Stomach (tissue), 9 donors: ENCODE results near the gene LSAMP. TPM values are rescaled to one million over a fixed set of nuclear protein-coding genes. Genes with fewer than 3 reads are reported as not detected.

Source experiments
- DNase-seq, 2 donors: peaks; one replicate each; pipeline versions ENCODE4 v3.0.0 to v3.0.0-alpha.2; 2013 to 2019
- H3K27ac ChIP-seq, 5 donors: fragments of 200-600 bp in 4 of 5; sonication (generic) in 4 of 5; one replicate each; pipeline ENCODE4 v1.5.1; 2013 to 2019; ENCODE audit warnings: mild to moderate bottlenecking in 1 of 5, moderate library complexity in 1 of 5
- H3K27me3 ChIP-seq, 3 donors: fragments of 200-600 bp; sonication (generic); one replicate each; pipeline ENCODE4 v1.5.1; 2017 to 2019; ENCODE audit warnings: mixed run types in 1 of 3
- H3K36me3 ChIP-seq, 4 donors: fragments of 200-600 bp; sonication (generic); 1 replicate in 3 of 4; 2 replicates in 1 of 4; pipeline ENCODE4 v1.5.1; 2016 to 2019
- H3K4me1 ChIP-seq, 4 donors: fragments of 200-600 bp; sonication (generic); one replicate each; pipeline ENCODE4 v1.5.1; 2016 to 2019
- H3K4me3 ChIP-seq, 4 donors: fragments of 200-600 bp; sonication (generic) in 3 of 4; one replicate each; pipeline ENCODE4 v1.5.1; 2016 to 2019; ENCODE audit warnings: mild to moderate bottlenecking in 1 of 4
- H3K9me3 ChIP-seq, 4 donors: fragments of 200-600 bp; sonication (generic); one replicate each; pipeline ENCODE4 v1.5.1; 2016 to 2019
- EP300 ChIP-seq: sonication (generic); formaldehyde crosslinking; IDR thresholded peaks from one replicate; pipeline ENCODE4 v1.6.1; 2017; ENCODE audit warnings: antibody characterized with exemption
- POLR2A ChIP-seq, 4 donors: fragments of 450-650 bp; IDR thresholded peaks; one replicate each; pipeline ENCODE4 v1.6.1; 2016; ENCODE audit warnings: antibody characterized with exemption in 4 of 4, control low read depth in 2 of 4, mild to moderate bottlenecking in 1 of 4, moderate library complexity in 1 of 4
- POLR2AphosphoS5 ChIP-seq, 3 donors: sonication (generic); formaldehyde crosslinking; IDR thresholded peaks; one replicate each; pipeline ENCODE4 v1.6.1; 2016; ENCODE audit warnings: antibody characterized with exemption in 3 of 3
- WGBS, 5 donors: extraction: QIAGEN DNeasy Blood & Tissue Kit in 3 of 5; methylation state at CpG; one replicate each; pipeline versions ENCODE4 v1.1.5 to v1.1.7; 2013 to 2018; 5-methylcytosine and 5-hydroxymethylcytosine counted together
- intact Hi-C: fragments of 100-400 bp; cut with DNase I; formaldehyde crosslinking; loops from one replicate; pipeline ENCODE4 v1.15.1; 2023; ENCODE audit warnings: low total_unique reads
- polyA plus RNA-seq, 3 donors: library from polyadenylated mRNA; stranded (reverse); fragments of 200-250 nt; gene quantifications; one replicate each; pipeline ENCODE4 v1.2.3, GENCODE V29; 2013
- total RNA-seq, 5 donors: library from RNA; depleted of rRNA; stranded (reverse); fragments of >200 nt; gene quantifications; one replicate each; pipeline versions ENCODE4 v1.1.0 to v1.2.3, GENCODE V29; 2014 to 2016
- TF ChIP-seq, protein P1 (sequence below), 7 experiments: fragments of 450-650 bp in 4 of 7; fragments of 200-600 bp in 3 of 7; sonication (generic) in 3 of 7; IDR thresholded peaks; one replicate each; pipeline ENCODE4 v1.5.1; 2016 to 2019; ENCODE audit warnings: antibody characterized with exemption in 7 of 7, control low read depth in 2 of 7, mild to moderate bottlenecking in 1 of 7
- donor health status: healthy with polysubstance abuse.
- donor health status: Bipolar disorder and iron deficiency.
- donor health status: healthy.

The LSAMP gene
- total and polyA plus RNA-seq, 8 donors: 1.1 to 20.7 (median 1.7) TPM

- no peaks in the 10 kb centered on the region for H3K36me3 ChIP-seq
- no peak for DNase-seq
- H3K27ac ChIP-seq: no peak overlapping the region
- no peaks in the 10 kb centered on the region for H3K4me1 ChIP-seq
- TF ChIP-seq POLR2AphosphoS5 (IDR thresholded peaks at IDR 0.05): no peak
- TF ChIP-seq POLR2A (IDR thresholded peaks at IDR 0.05): no peak
- TF ChIP-seq, protein P1, sequence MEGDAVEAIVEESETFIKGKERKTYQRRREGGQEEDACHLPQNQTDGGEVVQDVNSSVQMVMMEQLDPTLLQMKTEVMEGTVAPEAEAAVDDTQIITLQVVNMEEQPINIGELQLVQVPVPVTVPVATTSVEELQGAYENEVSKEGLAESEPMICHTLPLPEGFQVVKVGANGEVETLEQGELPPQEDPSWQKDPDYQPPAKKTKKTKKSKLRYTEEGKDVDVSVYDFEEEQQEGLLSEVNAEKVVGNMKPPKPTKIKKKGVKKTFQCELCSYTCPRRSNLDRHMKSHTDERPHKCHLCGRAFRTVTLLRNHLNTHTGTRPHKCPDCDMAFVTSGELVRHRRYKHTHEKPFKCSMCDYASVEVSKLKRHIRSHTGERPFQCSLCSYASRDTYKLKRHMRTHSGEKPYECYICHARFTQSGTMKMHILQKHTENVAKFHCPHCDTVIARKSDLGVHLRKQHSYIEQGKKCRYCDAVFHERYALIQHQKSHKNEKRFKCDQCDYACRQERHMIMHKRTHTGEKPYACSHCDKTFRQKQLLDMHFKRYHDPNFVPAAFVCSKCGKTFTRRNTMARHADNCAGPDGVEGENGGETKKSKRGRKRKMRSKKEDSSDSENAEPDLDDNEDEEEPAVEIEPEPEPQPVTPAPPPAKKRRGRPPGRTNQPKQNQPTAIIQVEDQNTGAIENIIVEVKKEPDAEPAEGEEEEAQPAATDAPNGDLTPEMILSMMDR (IDR thresholded peaks at IDR 0.05): no peak
- no peak for TF ChIP-seq EP300
- no peak overlapping the region for H3K4me3 ChIP-seq
- intact Hi-C loops: no loop called here
- no peaks in the 10 kb centered on the region for H3K27me3 ChIP-seq
- H3K9me3 ChIP-seq: peaks cover 0 to 12% (median 3%) of the 10 kb centered on the region in 4 donors
These were observed 523.6 kb downstream of the LSAMP start for GRCh38 chr3:115921711-115922110.

- WGBS, 5 donors: 67 to 80% (median 75%) methylated on average over 2 of the region's 2 CpGs
- Histone ChIP-seq H3K9me3 (peaks cover 0 to 12% (median 3%) of the 10 kb centered on the region in 4 donors), H3K27me3 (no peaks in the 10 kb centered on the region), H3K4me3 (no peak overlapping the region), H3K4me1 (no peaks in the 10 kb centered on the region), H3K27ac (no peak overlapping the region), H3K36me3 (no peaks in the 10 kb centered on the region)
- no peak for DNase-seq
- intact Hi-C loops: no loop called here
- TF ChIP-seq, protein P1 (IDR thresholded peaks at IDR 0.05): no peak
- TF ChIP-seq EP300 (no peak), POLR2A (IDR thresholded peaks at IDR 0.05) (no peak), POLR2AphosphoS5 (IDR thresholded peaks at IDR 0.05) (no peak)
These were observed 526.4 kb downstream of the LSAMP start for GRCh38 chr3:115918900-115919299.

DNA sequence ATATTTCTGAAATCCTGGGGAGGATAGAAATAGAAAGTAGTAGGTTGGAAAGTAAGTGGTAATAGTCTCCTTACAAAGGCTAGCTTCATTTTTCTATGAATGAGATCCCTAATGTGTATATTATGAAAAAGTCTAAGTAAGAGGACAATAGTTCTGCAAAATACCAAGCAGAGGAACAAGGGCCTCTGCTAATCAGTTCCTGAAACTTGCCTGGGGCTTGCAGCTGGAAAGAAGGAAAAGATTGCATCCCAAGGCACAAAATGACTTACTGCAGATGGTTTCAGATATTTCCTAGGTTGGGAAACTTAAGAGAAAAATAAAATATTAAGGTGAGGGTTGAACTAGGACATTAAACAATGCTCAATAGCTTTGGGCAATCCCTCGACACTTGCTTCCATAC, 528.4 kb downstream of the LSAMP start:
- WGBS, 5 donors: 82 to 90% (median 86%) methylated on average over 1 of the region's 1 CpG
- no peak overlapping the region for H3K27ac ChIP-seq
- intact Hi-C loops: no loop called here

DNA sequence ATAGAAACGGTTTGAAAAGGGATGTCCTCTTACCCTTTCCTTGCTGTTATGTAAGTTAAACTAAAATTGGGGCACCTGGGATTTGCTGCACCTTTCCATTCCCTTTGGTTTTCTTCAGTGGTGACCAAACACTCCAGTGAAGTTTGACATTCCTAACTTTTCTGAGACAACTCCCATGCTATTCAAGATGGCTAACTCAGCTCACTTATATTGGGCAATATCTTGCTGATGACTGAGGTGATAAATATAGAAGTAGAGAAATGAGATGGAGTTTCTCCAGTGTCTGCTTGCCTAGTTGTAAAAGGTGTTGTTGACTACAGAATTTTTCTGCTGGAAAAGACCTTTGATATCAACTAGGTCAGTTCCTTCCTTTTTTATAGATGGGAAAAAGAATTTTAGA, 530.2 kb downstream of the LSAMP start:
- H3K27ac ChIP-seq: no peak overlapping the region
- 77 to 89% (median 86%) methylated on average over 1 of the region's 1 CpG for WGBS, 5 donors
- H3K4me1 ChIP-seq: no peaks in the 10 kb centered on the region
- no peaks in the 10 kb centered on the region for H3K9me3 ChIP-seq
- H3K36me3 ChIP-seq: no peaks in the 10 kb centered on the region
- intact Hi-C loops: no loop called here
- TF ChIP-seq, protein P1 (IDR thresholded peaks at IDR 0.05): no peak
- TF ChIP-seq EP300 (no peak), POLR2AphosphoS5 (IDR thresholded peaks at IDR 0.05) (no peak), POLR2A (IDR thresholded peaks at IDR 0.05) (no peak)
- H3K4me3 ChIP-seq: no peak overlapping the region
- no peak for DNase-seq
- no peaks in the 10 kb centered on the region for H3K27me3 ChIP-seq

More for the DNA sequence above, 528.4 kb downstream of the LSAMP start:
- DNase-seq: no peak
- Histone ChIP-seq H3K9me3 (peaks cover 0 to 4% (median 0%) of the 10 kb centered on the region in 4 donors), H3K4me1 (no peaks in the 10 kb centered on the region), H3K36me3 (no peaks in the 10 kb centered on the region), H3K4me3 (no peak overlapping the region), H3K27me3 (no peaks in the 10 kb centered on the region)
- TF ChIP-seq EP300 (no peak), POLR2AphosphoS5 (IDR thresholded peaks at IDR 0.05) (no peak), POLR2A (IDR thresholded peaks at IDR 0.05) (no peak)
- TF ChIP-seq, protein P1 (IDR thresholded peaks at IDR 0.05): no peak
